Panc1 (cell line): ENCODE measurements around the gene ABLIM2.

Source experiments
- CTCF ChIP-seq: fragments of 450-650 bp; IDR thresholded peaks from 2 replicates; pipeline ENCODE4 v1.5.1; 2017; ENCODE audit warnings: mild to moderate bottlenecking
- POLR2AphosphoS5 ChIP-seq: IDR thresholded peaks from 2 replicates; pipeline ENCODE4 v1.6.1; 2012; ENCODE audit warnings: mild to moderate bottlenecking, low read depth, low read length, moderate library complexity
- REST ChIP-seq, 2 experiments: IDR thresholded peaks; 2 replicates each; pipeline ENCODE4 v1.6.1; 2011 to 2012; ENCODE audit warnings: low read depth in 2 of 2, control low read depth in 1 of 2, low read length in 1 of 2, mild to moderate bottlenecking in 1 of 2, moderate library complexity in 1 of 2; ENCODE audit not compliant: insufficient read depth in 1 of 2
- SIN3A ChIP-seq: IDR thresholded peaks from 2 replicates; pipeline ENCODE4 v1.6.1; 2012; ENCODE audit warnings: low read depth, mild to moderate bottlenecking, low read length, moderate library complexity, borderline replicate concordance; ENCODE audit not compliant: insufficient read depth
- TCF7L2 ChIP-seq: IDR thresholded peaks from 2 replicates; pipeline ENCODE4 v1.6.1; 2011; ENCODE audit warnings: mild to moderate bottlenecking, low read depth, low read length, inconsistent platforms

- TF ChIP-seq CTCF (no peak), POLR2AphosphoS5 (no peak), SIN3A (no peak), REST (IDR thresholded peaks at IDR 0.05; ENCODE audit: insufficient read depth in 1 of 2, low read depth in 2 of 2, low read length in 1 of 2) (no peak), TCF7L2 (no peak)
These were observed 31.4 kb downstream of the ABLIM2 start for GRCh38 chr4:8127051-8127826.
